Endodermal cell (in vitro differentiated cells): ENCODE results near the gene TOB1. TPM values are rescaled to one million over a fixed set of nuclear protein-coding genes. Genes with fewer than 3 reads are reported as not detected.
A peak's percentile ranks its signal among the peaks of the same experiment; 100 is the strongest.

ENCODE experiments used
- DNase-seq: peaks from one replicate; pipeline ENCODE4 v3.0.0-alpha.2; 2017
- H3K27ac ChIP-seq: 2 replicates; pipeline ENCODE4 v1.5.1; 2013; ENCODE audit warnings: mild to moderate bottlenecking, low read depth, low read length, moderate library complexity
- H3K27me3 ChIP-seq: 2 replicates; pipeline ENCODE4 v1.6.1; 2013; ENCODE audit warnings: mild to moderate bottlenecking, low read length, moderate library complexity; ENCODE audit not compliant: insufficient read depth, control insufficient read depth, poor library complexity, severe bottlenecking
- H3K36me3 ChIP-seq: 2 replicates; pipeline ENCODE4 v1.7.0; 2013; ENCODE audit warnings: mild to moderate bottlenecking, low read length, moderate library complexity; ENCODE audit not compliant: control insufficient read depth, insufficient read depth
- H3K4me1 ChIP-seq: one replicate; pipeline ENCODE4 v1.7.0; 2013; ENCODE audit warnings: low read length; ENCODE audit not compliant: control insufficient read depth, insufficient read depth
- H3K4me3 ChIP-seq: 2 replicates; pipeline ENCODE4 v1.5.1; 2013; ENCODE audit warnings: mild to moderate bottlenecking, low read length, moderate library complexity
- H3K9ac ChIP-seq: 2 replicates; pipeline ENCODE4 v1.6.1; 2013; ENCODE audit warnings: mild to moderate bottlenecking, low read length, moderate library complexity; ENCODE audit not compliant: poor library complexity, severe bottlenecking; ENCODE audit errors: extremely low read depth
- H3K9me3 ChIP-seq: 2 replicates; pipeline ENCODE4 v1.6.1; 2013; ENCODE audit warnings: mild to moderate bottlenecking, low read length, moderate library complexity; ENCODE audit not compliant: control insufficient read depth
- H3K27ac Mint-ChIP-seq: 2 replicates; pipeline ENCODE4 v1.8.0; 2020; ENCODE audit warnings: mixed read lengths
- H3K27me3 Mint-ChIP-seq: 2 replicates; pipeline ENCODE4 v1.8.0; 2021; ENCODE audit warnings: mild to moderate bottlenecking, mixed read lengths; ENCODE audit not compliant: insufficient read depth
- H3K36me3 Mint-ChIP-seq: 2 replicates; pipeline ENCODE4 v1.8.0; 2020; ENCODE audit warnings: low read depth, mixed read lengths
- H3K4me1 Mint-ChIP-seq: 2 replicates; pipeline ENCODE4 v1.8.0; 2020; ENCODE audit warnings: mixed read lengths
- H3K4me3 Mint-ChIP-seq: 2 replicates; pipeline ENCODE4 v1.8.0; 2020; ENCODE audit warnings: mild to moderate bottlenecking, moderate library complexity, mixed read lengths
- H3K9me3 Mint-ChIP-seq: 2 replicates; pipeline ENCODE4 v1.8.0; 2020; ENCODE audit warnings: mild to moderate bottlenecking, mixed read lengths
- WGBS, 2 experiments: methylation state at CpG; one replicate each; pipeline versions ENCODE4 v1.1.5 to v1.1.7; 2013; ENCODE audit warnings: missing lambda C conversion rate in 2 of 2, mixed read lengths in 1 of 2; ENCODE audit not compliant: insufficient coverage in 1 of 2, insufficient read length in 1 of 2; 5-methylcytosine and 5-hydroxymethylcytosine counted together
- total RNA-seq, 2 donors: library from RNA; stranded (reverse); fragmentation: NEBNext Ultra II Directional in 1 of 2; extraction: Animal tissue kit (Norgen Biotek cat#: 25700) in 1 of 2; gene quantifications; 2 replicates in 1 of 2; 3 replicates in 1 of 2; pipeline ENCODE4 v1.2.1, GENCODE V29; 2021
- TF ChIP-seq, protein P1 (sequence below): fragments of 200-600 bp; sonication (generic); conservative IDR thresholded peaks from 2 replicates; pipeline ENCODE4 v1.5.0; 2021; ENCODE audit warnings: antibody characterized with exemption, mild to moderate bottlenecking

TOB1 gene
- total RNA-seq, 2 donors from 2014 or later, result 35.5 to 36.3 TPM

DNA sequence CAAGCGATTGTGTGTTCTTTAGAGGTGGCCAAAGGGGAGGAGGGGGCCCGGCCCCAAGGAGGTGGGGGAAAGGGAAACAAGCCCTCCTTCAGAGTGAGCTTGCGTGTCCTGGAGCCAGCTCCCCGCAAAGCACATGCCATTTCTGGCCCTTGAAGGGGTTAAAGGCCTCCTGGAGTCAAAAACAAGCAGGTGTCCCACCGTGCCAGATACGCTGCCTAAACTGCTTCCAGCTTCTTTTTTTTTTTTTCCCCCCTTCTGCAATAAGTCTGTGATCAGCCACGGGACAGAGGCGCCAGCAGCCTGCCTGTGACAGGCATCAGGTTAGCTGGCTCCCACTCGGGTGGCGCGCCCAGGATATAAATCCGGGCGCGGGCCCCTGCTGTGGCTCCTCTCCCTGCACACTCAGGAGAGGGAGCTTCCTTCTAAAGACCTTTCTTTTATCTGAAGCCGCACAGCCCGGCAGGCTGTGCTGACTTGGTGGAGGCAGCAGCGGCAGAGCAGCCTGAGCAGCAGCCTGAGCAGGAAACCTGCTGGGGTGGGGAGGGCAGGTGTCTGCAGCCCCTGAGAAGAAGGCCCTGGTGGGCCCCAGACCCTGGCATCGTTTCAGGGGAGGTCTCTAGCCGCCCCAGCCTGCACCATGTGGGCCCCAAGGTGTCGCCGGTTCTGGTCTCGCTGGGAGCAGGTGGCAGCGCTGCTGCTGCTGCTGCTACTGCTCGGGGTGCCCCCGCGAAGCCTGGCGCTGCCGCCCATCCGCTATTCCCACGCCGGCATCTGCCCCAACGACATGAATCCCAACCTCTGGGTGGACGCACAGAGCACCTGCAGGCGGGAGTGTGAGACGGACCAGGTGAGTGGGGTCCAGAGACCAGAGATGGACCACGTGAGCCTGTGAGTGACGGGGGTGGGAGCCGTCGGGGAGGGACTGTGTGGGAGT is 30.6 kb downstream of the TOB1 start, which contains the start of gene WFIKKN2:
Gene WFIKKN2, plus strand, starts transcription at position 286 of the 934 bp plus-strand sequence. Its CDS starts 352 bp downstream, at position 638.
- H3K36me3 ChIP-seq, result no peaks in the 10 kb centered on the region
- TF ChIP-seq, protein P1, sequence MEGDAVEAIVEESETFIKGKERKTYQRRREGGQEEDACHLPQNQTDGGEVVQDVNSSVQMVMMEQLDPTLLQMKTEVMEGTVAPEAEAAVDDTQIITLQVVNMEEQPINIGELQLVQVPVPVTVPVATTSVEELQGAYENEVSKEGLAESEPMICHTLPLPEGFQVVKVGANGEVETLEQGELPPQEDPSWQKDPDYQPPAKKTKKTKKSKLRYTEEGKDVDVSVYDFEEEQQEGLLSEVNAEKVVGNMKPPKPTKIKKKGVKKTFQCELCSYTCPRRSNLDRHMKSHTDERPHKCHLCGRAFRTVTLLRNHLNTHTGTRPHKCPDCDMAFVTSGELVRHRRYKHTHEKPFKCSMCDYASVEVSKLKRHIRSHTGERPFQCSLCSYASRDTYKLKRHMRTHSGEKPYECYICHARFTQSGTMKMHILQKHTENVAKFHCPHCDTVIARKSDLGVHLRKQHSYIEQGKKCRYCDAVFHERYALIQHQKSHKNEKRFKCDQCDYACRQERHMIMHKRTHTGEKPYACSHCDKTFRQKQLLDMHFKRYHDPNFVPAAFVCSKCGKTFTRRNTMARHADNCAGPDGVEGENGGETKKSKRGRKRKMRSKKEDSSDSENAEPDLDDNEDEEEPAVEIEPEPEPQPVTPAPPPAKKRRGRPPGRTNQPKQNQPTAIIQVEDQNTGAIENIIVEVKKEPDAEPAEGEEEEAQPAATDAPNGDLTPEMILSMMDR, result no peak
- H3K9ac ChIP-seq, result no peak within 1 kb of the TSS
- H3K4me1 ChIP-seq, result peaks cover 8% of the 10 kb centered on the region
- Mint-ChIP-seq H3K9me3 (no peaks in the 10 kb centered on the region), H3K4me3 (peak within 1 kb of the TSS; percentile 17), H3K36me3 (no peaks in the 10 kb centered on the region), H3K4me1 (peaks cover 41% of the 10 kb centered on the region), H3K27ac (peak within 1 kb of the TSS; percentile 46), H3K27me3 (peaks cover 8% of the 10 kb centered on the region)
- no peaks in the 10 kb centered on the region for H3K27me3 ChIP-seq
- no peak within 1 kb of the TSS for H3K4me3 ChIP-seq
- H3K27ac ChIP-seq, result no peak within 1 kb of the TSS
- peak; percentile 71 for DNase-seq
- 80 to 83% methylated on average over 22 to 39 of the region's 39 CpGs for WGBS, 2 experiments
- H3K9me3 ChIP-seq, result no peaks in the 10 kb centered on the region

DNA sequence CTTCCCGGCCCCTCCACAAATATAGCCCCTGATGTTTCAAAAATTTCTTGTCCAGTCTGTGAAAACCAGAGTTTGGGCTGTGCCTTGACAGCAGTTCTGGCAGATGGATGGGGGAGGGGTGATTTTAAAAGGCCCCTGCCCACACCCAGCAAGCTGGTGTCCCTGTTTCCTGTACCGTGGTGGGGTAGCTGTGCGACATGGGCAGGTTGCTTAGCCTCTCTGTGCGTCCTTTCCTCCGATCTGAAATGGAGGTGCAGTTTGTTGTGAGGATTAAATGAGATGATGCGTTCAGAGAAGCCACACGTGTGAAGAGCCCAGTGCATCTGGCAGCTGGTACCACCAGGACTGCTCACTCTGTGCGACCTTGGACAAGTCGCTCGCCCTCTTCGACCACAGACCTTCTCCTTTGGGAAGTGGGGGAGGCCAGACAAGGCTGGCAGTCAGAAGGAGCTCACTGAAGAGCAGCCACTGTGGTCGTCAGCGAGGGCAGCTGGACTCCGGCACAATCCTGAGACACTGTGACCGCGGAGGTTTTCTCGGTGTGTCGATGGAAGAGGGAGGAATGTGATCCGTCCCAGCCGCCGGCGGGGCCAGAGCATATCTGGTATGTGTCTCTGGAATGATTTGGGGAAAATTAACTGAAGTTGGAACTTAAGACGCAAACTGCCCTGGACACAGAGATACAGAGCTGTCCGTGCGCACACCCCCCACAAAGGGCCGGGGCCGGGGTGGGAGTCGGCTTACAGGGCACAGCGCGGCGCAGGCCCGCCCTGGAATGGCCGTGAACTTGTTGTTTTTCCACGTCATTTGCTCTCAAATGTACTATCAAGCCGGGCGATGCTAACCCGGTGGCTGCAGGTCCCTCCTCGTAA is 31.5 kb downstream of the TOB1 start:
- no peak overlapping the region for H3K27ac ChIP-seq
- peaks cover 8% of the 10 kb centered on the region for H3K27me3 Mint-ChIP-seq
- H3K9ac ChIP-seq, result no peak overlapping the region
- peaks cover 46% of the 10 kb centered on the region for H3K4me1 Mint-ChIP-seq
- no peaks in the 10 kb centered on the region for H3K9me3 Mint-ChIP-seq
- peak; percentile 64 for DNase-seq
- TF ChIP-seq, protein P1, result no peak
- H3K27me3 ChIP-seq, result no peaks in the 10 kb centered on the region
- H3K4me1 ChIP-seq, result peaks cover 8% of the 10 kb centered on the region
- H3K36me3 Mint-ChIP-seq, result no peaks in the 10 kb centered on the region
- no peaks in the 10 kb centered on the region for H3K36me3 ChIP-seq
- no peak overlapping the region for H3K4me3 Mint-ChIP-seq
- 86 to 90% methylated on average over 28 to 38 of the region's 38 CpGs for WGBS, 2 experiments
- no peak overlapping the region for H3K4me3 ChIP-seq
- no peaks in the 10 kb centered on the region for H3K9me3 ChIP-seq
- no peak overlapping the region for H3K27ac Mint-ChIP-seq
